GM18868 (cell line): ENCODE results near the gene SNRPA1.
A peak's percentile ranks its signal among the peaks of the same experiment; 100 is the strongest.

Experiments
- ATAC-seq: cut with Tn5 transposase; IDR thresholded peaks from one replicate; pipeline ENCODE4 v1.9.1; 2021; ENCODE audit warnings: mild to moderate bottlenecking, moderate library complexity; ENCODE audit not compliant: unreplicated experiment

SNRPA1 gene

DNA sequence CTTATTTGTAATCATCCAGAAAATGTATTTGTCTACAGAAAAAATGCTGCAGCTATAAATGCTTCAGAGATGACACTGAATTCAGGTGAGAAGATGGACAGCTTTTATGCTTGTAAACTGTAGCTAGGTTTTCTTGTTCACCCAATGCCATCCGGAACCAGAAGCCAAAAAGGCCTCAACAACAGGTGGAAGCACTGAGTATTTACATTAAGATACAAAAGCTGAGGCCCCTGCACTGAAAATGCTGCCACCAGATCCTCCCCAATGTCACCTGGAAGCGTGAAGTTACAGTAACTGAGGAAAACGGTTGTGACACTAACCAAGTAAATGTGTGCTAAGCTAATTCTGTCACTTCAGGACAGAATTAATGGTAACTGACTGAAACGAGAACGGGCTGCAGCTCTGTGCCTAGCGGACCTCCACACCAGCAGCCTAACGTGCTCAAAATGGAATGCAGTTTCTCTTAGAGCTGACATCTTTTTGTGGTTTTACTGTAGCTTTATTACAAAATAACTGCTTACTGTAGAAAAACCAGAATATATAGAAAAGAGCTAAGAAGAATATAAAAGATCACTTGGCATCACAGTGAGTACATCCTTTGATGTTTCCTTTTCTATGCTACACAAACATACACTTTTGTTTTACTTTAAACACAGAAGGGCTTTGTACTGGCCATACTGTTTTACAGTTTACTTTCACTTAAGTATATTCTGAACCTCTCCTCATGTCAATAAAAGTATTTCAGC is 50.8 kb downstream of the SNRPA1 start:
- no peak for ATAC-seq

- no peak for ATAC-seq
Measured at GRCh38 chr15:101243420-101243819, 51.6 kb downstream of the SNRPA1 start.

DNA sequence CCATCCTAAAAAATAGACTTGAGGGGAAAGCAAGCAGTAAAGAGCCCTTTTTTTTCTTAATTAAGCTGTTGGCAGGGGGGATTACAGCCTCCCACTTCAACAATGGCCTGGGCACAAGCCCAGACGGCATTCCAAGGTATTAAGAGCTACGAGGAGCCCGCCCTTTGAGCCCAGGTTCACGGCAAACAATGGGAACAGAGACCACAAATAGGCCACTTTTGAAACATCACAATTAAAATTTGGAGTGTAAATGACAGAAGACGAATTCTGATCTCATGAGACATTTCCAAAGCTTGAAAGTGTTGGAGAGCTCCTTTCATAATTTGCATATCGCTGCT is 52.1 kb downstream of the SNRPA1 start:
- ATAC-seq = no peak

DNA sequence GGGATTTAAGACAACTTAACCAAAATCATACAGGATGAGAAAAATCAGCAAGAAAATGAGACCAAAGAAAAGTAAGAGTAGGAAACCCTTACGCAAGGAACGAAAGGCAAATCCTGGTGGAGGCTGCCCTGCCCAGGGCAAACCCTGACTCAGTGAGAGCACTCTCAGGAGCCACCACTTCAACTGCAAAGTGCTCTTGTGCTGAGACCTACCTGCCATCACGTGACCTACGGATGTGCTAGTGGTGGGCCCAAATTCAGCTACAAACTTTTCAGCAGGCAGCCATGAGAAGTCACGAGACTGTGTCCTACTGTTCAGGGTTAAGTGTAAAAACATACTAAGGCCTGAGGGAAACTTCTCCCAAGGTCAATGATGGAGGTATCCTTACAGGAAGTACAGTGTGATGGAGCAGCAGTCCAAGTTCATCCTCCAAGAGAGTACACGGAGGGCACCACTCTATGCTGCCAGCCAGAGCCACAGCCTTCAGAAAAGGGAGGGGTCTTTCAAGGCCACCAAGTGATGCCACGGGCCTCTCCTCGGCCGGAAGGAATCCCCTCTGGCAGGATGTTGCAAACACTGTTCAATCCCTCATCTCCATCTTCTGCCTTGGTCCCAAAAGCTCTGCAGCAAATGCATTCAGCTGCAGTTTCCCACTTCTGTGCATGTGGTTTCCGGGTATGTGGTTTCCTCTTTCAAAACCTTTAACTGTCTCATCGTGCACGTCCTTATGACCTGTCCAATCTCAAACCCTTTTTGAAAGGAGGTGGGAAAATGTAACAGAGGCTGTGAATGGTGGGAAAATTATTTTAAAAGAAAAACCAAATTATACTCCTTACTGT is 52.7 kb downstream of the SNRPA1 start:
- peak; percentile 75 for ATAC-seq

GRCh38 chr15:101240358-101240757 is 54.7 kb downstream of the SNRPA1 start:
- ATAC-seq = no peak

GRCh38 chr15:101239724-101240136 is 55.3 kb downstream of the SNRPA1 start:
- ATAC-seq = no peak

- ATAC-seq = no peak
Measured at GRCh38 chr15:101237251-101237650, 57.8 kb downstream of the SNRPA1 start.

GRCh38 chr15:101233651-101234280 is 61.3 kb downstream of the SNRPA1 start:
- no peak for ATAC-seq

DNA sequence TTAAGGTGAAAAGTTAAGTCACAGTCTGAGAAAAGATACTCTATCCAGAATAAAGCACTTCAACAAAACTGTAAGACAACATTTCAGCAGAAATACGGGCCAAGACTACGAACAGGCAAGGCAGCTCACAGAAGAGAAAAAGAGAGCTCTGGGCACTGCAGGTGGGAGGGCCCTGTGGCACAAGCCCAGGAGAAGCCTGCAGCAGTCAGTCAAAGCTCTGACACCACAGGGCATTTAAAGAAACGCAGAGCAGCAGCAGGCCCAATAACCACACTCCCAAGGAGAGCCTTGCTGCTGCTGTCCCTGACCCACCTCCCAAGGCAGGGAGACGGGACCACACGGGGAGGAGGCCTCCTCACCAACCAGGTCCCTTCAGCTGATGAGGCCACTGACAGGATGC is 62.4 kb downstream of the SNRPA1 start:
- ATAC-seq = no peak
